GM12801 (cell line): ENCODE data around the gene TRAPPC6A.

ENCODE experiments used
- CTCF ChIP-seq: IDR thresholded peaks from one replicate; pipeline ENCODE4 v1.5.1; 2011; ENCODE audit warnings: control low read depth; ENCODE audit not compliant: insufficient read length; ENCODE audit errors: extremely low read depth

The TRAPPC6A gene

GRCh38 chr19:45177817-45178261, at the start of gene TRAPPC6A:
Gene TRAPPC6A, minus strand, starts transcription at chr19:45178237. Its CDS starts 19 bp downstream, at chr19:45178218.
- TF ChIP-seq CTCF = no peak

- TF ChIP-seq CTCF = no peak
Observed at GRCh38 chr19:45224645-45225044, 46.6 kb upstream of the TRAPPC6A start.

GRCh38 chr19:45223879-45224278, 45.8 kb upstream of the TRAPPC6A start:
- no peak for TF ChIP-seq CTCF

GRCh38 chr19:45222724-45223123, 44.7 kb upstream of the TRAPPC6A start:
- TF ChIP-seq CTCF = no peak

GRCh38 chr19:45218911-45219743, 41.1 kb upstream of the TRAPPC6A start:
- no peak for TF ChIP-seq CTCF

- TF ChIP-seq CTCF = no peak
Observed at GRCh38 chr19:45218426-45218825, 40.4 kb upstream of the TRAPPC6A start.

GRCh38 chr19:45217957-45218334, 39.9 kb upstream of the TRAPPC6A start:
- no peak for TF ChIP-seq CTCF
